ENCODE results near the gene XPNPEP3.

DNA sequence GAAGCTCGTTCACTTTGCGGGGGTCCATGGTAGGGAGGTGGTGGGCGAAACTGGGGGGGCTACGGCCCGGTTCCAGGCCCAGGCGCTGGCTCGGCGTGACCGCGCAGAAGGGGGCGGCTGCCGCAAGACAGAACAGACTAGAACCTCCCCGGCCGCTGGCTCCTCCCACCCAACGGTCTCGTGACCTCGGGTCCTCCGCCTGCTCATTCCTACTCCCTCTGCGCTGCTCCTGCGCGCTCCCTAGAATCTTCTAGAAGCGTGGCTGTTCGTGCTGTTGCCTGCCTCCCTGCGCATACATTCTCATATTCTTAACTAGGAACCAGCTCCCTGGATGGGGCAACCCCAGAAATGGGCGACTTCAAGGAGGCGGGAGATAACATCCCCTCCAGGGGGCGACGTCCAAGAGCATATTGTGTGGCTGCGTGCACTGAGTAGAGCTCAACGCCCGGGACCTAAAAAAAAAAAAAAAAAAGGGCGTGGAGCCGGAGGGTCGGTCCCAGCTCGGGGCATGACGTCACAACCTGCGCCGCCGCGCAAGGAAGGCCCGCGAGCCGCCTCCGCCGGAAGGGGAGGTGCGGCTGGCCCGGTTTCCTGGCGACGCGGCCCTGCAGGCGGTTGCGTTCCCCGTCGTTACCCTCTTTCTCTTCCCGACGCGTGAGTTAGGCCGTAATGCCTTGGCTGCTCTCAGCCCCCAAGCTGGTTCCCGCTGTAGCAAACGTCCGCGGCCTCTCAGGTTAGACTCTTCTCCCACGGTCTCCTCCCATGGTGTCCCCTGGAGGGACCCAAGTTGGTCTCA is at the start of gene XPNPEP3, which contains the start of gene ST13:
- peak; percentile 85 for TF ChIP-seq GABPA (IDR thresholded peaks at IDR 0.05; ENCODE audit: low read depth)
- TF ChIP-seq RAD21 (IDR thresholded peaks at IDR 0.05; ENCODE audit: low read length): no peak
- TF ChIP-seq, protein P1, sequence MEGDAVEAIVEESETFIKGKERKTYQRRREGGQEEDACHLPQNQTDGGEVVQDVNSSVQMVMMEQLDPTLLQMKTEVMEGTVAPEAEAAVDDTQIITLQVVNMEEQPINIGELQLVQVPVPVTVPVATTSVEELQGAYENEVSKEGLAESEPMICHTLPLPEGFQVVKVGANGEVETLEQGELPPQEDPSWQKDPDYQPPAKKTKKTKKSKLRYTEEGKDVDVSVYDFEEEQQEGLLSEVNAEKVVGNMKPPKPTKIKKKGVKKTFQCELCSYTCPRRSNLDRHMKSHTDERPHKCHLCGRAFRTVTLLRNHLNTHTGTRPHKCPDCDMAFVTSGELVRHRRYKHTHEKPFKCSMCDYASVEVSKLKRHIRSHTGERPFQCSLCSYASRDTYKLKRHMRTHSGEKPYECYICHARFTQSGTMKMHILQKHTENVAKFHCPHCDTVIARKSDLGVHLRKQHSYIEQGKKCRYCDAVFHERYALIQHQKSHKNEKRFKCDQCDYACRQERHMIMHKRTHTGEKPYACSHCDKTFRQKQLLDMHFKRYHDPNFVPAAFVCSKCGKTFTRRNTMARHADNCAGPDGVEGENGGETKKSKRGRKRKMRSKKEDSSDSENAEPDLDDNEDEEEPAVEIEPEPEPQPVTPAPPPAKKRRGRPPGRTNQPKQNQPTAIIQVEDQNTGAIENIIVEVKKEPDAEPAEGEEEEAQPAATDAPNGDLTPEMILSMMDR (IDR thresholded peaks at IDR 0.05): peak; percentile 37
- no peak for TF ChIP-seq CHD2 (IDR thresholded peaks at IDR 0.05; ENCODE audit: low read length, partially characterized antibody)
- TF ChIP-seq, protein P2, sequence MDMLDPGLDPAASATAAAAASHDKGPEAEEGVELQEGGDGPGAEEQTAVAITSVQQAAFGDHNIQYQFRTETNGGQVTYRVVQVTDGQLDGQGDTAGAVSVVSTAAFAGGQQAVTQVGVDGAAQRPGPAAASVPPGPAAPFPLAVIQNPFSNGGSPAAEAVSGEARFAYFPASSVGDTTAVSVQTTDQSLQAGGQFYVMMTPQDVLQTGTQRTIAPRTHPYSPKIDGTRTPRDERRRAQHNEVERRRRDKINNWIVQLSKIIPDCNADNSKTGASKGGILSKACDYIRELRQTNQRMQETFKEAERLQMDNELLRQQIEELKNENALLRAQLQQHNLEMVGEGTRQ (IDR thresholded peaks at IDR 0.05; ENCODE audit: borderline replicate concordance, low read depth, low read length): no peak
- no peak for TF ChIP-seq MEF2A (IDR thresholded peaks at IDR 0.05; ENCODE audit: borderline replicate concordance, low read depth)
- TF ChIP-seq, protein P3, sequence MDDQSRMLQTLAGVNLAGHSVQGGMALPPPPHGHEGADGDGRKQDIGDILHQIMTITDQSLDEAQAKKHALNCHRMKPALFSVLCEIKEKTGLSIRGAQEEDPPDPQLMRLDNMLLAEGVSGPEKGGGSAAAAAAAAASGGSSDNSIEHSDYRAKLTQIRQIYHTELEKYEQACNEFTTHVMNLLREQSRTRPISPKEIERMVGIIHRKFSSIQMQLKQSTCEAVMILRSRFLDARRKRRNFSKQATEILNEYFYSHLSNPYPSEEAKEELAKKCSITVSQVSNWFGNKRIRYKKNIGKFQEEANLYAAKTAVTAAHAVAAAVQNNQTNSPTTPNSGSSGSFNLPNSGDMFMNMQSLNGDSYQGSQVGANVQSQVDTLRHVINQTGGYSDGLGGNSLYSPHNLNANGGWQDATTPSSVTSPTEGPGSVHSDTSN (IDR thresholded peaks at IDR 0.05): no peak
- no peak for TF ChIP-seq RXRA (IDR thresholded peaks at IDR 0.05; ENCODE audit: borderline replicate concordance, low read depth)
- no peak for TF ChIP-seq RCOR1 (IDR thresholded peaks at IDR 0.05; ENCODE audit: low read length)
- peak in 1 of 2 experiments; percentile 27; a peak in 2 of 4 replicates for TF ChIP-seq EP300 (IDR thresholded peaks at IDR 0.05; ENCODE audit: borderline replicate concordance in 1 of 2, low read depth in 1 of 2, low read length in 1 of 2)

Measured in SK-N-SH (cell line).